GM20000 (cell line): ENCODE data around the gene GTPBP2.

ENCODE experiments used
- DNase-seq: peaks from one replicate; pipeline ENCODE4 v3.0.0; 2012; ENCODE audit warnings: low spot score
- CTCF ChIP-seq: IDR thresholded peaks from 2 replicates; pipeline ENCODE4 v1.5.1; 2012; ENCODE audit warnings: mild to moderate bottlenecking, control low read depth; ENCODE audit errors: extremely low read depth, missing control alignments

Gene GTPBP2

GRCh38 chr6:43627008-43627825 is 1.8 kb downstream of the GTPBP2 start:
- DNase-seq: no peak
- TF ChIP-seq CTCF: no peak

GRCh38 chr6:43625393-43625992 is 3.6 kb downstream of the GTPBP2 start:
- TF ChIP-seq CTCF: no peak
- DNase-seq: no peak

- TF ChIP-seq CTCF: no peak
Observed at GRCh38 chr6:43624786-43625288, 4.2 kb downstream of the GTPBP2 start.

GRCh38 chr6:43623880-43624785 is 4.9 kb downstream of the GTPBP2 start:
- no peak for TF ChIP-seq CTCF
- no peak for DNase-seq

More at GRCh38 chr6:43624786-43625288, 4.2 kb downstream of the GTPBP2 start:
- no peak for DNase-seq

GRCh38 chr6:43622541-43622940 is 6.5 kb downstream of the GTPBP2 start:
- no peak for TF ChIP-seq CTCF
- no peak for DNase-seq

GRCh38 chr6:43621836-43622180 is 7.3 kb downstream of the GTPBP2 start:
- TF ChIP-seq CTCF: no peak

More at GRCh38 chr6:43621836-43622180, 7.3 kb downstream of the GTPBP2 start:
- no peak for DNase-seq
